HG03039 (cell line): ENCODE results near the gene GALNT16.
"Not testable (repeated sequence)": the region's sequence is repeated elsewhere in the genome, so short reads cannot be mapped to it uniquely, and the experiment has no call there.

Source experiments
- ATAC-seq: cut with Tn5 transposase; IDR thresholded peaks from one replicate; pipeline ENCODE4 v1.9.1; 2021; ENCODE audit warnings: mild to moderate bottlenecking, moderate library complexity; ENCODE audit not compliant: unreplicated experiment

Gene GALNT16

DNA sequence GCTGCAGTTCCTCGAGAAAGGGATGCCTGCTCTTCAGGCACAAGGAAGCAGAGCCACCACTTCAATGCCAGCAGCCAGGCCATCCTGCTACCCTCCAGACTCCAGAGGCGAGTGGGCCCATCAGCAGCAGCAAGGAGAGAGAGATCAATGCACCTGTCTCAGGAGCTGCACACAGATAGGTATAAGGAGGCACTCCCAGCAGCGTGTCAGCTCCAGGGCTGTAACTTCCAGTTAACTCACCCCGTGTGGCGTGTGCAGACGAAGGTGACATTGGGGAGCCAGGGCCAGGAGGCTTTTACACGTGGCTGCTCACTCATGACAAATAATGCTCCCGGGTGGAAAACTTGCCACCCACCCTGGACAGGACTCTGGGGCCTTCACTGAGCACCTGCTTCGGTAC lies 24.2 kb downstream of the GALNT16 start:
- ATAC-seq: no peak

DNA sequence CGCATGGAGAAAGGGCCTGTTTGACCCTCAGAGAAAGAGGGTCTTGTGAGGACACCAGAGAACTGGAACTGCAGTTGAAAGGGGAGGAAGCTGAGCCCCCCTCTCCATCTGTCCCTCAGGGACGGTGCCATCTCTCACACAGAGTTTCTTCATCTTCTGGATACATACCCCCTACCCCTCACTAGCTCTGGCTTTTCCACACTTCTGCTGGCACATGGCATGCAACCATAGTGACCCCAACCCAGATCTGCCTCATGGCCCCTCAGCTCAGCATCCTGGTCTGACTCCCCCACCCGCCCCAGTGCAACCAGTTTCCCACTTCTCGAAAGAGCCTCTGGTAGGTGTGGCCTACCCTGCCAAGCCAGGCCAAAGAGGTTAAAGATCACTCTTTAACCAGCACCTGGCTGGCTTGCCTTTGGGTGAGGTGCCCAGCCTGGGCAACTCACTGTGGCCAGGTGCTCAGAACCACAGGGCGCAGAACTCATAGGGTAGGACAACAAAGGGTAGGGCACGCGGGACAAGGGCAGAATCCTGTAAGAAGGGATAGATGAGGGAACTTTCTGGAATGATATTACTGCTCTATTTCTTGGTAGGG lies 25.8 kb downstream of the GALNT16 start:
- no peak for ATAC-seq

DNA sequence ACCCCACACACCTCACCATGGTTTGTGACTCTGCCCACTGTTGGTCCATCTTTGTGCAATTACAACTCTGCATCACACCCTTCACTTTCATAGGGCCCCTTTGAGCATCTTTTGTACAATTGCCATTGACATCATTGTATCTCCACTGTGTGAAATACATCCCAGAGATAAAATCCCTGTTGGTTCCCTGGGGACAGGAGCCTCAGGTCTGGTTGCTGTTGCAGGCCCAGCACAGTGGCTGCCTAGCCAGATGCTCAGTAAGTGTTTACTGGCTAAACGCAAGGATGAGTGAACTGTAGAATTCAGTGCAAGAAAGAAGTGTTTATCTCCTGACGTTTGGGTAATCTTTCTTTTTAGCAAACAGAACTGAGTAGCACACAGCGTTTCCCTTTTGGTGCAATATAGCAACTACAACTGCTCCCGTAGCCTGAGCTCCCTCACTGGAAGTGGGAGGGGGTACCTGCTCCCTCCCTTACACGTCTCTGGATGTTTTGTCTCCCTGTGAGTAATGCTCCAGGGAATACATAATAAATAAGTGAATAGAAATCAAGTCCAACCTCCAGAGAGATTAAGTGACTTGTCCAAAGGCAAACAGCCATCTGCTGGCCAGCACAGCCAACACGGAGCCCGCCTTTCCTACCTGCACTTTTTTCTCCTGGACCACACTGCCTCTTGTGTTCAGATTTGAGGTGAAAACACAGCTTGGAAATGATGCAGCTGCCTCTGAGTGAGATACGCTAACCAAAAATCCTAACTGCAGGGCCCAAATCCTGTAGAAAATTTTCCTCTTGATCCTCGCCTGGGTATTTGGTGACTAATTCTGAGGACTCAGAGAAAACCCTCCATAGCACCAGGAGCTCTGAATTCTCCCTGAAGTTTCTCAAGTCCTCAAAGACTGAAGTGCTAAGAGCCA lies 27.4 kb downstream of the GALNT16 start:
- ATAC-seq: no peak

DNA sequence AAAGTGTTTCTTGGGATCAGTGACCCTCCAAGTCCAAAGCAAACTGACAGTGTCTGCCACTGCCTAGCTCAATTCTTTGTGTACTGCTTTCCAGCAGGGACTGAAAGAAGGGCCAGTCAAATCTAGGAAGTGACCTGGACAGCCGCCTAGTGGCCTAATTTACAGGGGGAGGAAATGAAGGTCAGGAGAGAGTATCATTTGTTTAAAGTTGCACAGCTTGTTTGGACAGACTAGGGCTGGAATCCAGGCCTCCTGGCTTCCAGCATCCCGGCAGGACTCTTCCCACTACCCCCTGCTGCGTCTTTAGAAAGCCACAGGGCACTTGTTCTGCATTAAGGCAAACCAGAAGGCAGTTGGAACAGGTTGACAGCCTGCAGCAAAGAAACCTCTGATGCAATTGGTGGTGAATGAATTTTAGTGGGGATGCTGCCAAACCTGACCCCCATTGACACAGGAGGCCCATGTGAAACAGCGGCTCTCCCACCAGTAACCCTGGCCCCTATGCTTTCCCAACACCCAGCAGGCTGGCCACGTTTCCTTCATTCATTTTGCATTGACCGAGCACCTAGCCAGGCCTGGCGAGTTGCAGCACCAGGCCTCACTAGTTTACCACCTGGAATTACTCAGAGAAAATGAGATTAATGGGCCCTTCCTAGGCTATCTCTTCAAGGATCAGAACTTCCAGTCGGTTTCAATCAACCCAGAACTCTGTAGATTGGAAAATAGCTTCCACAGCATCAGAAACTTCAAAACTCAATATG lies 28.2 kb downstream of the GALNT16 start:
- ATAC-seq: no peak

DNA sequence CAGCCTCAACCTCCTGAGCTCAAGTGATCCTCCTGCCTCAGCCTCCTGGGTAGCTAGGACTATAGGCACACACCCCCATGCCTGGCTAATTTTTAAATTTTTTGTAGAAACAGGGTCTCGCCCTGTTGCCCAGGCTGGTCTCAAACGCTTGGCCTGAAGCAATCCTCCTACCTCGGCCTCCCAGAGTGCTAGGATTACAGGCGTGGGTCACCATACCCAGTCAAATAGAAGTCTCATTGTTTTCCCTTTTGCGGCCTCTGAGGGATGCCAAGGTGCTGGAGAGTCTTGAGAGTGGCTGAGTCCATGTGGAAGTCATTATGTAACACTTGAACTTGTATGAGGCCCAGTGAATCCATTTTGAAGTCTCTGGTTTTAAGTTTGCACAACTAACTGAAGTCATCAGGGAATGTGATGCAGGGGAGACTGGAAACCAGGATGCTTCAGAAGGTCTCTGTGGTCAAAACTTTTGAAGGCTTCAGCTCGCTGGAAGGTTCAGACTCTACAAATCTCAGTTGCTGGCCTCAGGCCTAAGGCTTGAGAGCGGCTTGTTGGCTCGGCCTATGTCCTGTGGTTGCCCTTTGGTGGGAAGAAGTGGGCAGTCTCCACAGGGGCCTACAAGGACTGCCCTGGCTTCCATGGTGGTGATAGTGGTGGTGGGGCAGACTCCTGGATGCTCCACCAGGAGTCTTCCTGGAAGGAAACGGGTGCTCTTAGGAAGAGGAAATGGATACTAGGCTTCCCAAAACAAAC lies 29.2 kb downstream of the GALNT16 start:
- ATAC-seq: no peak

DNA sequence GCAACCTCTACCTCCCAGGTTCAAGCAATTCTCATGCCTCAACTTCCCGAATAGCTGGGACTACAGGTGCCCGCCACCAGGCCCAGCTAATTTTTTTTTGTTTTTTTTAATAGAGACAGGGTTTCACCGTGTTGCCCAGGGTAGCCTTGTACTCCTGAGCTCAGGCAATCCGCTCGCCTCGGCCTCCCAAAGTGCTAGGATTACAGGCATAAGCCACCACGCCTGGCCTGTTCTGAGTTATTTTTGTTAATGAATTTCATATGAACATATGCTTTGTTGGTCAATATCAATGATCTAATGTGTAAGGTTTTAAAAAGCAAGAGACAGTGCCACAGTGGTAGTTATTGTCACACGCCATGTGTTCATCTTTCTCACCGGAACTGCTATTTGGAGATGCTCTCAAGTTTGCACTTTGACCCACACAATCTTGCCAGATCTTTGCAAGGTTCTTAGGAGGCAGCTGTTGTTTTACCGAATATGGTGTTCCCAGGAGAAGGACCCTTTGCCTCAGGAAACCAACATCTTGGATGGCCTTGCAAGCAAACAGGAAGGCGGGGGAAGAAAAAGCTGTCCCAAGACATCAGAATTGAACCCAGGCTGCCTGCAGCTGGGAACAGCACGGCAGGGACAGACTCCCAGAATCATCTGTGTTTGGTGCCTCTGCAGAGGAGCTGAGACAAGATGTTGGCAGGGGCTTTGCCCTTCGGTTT lies 30.0 kb downstream of the GALNT16 start:
- ATAC-seq: no peak

DNA sequence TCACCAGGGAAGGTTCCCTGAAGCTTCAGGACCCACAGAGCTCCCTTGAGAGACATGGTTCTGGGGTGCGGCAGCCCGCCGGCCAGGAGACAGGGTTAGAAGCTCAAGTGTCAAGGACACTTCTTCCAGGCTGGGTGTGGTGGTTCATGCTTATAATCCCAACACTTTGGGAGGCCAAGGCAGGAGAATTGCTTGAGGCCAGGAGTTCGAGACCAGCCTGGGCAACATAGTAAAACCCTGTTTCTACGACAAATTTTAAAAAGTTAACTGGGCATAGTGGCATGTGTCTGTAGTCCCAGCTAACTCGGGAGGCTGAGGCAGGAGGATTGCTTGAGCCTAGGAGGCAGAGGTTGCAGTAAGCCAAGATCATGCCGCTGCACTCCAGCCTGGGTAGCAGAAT lies 30.9 kb downstream of the GALNT16 start:
- not testable (repeated sequence) for ATAC-seq

DNA sequence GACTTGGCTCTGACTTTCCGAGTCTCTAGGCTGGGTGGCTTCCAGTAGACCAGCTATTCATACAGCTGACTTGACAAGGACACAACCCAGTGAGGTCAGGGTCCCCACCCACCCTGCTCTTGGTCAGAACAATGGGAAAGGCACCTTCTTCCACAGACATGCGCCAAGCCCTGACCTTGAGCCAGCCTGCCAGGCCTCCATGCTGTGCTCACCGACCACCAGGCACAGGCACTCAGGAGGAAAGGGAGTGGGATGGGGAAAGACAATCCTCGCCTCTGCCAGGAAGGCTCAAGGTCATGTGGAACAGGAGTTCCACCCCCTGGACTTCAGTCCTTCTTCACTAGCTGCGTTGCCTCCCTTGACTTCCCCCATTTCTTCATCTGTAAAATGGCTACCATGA lies 31.4 kb downstream of the GALNT16 start:
- no peak for ATAC-seq

DNA sequence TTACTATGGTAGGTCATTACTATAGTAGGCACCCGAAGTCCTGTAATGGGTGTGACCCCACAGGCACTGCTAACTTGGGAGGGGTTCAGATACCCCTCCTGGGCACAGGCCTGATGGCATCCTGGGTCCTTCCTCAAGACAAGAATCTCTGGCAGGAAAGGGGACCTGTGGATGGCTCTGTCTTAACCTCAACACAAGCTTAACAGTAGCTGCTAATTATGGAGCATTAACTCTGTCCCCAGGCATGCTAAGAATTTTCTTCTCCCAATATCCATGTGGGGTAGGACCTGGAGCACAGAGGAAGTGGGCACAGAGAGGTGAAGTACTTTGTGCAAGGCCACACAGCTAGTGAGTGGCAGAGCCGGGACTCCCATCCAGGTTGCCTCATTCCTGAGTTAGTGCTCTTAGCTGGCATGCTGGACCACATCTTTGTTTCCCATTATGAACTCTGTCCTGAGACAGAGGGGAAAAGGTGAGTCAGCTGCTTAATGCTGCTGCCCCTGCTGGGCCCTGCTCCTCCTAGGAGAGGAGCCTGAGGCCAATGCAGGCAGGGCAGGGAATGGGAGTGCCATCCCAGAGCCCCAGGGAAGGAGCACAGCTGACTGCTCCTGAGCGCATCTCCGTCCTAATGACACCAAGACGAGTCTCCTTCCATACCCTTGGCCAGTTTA lies 32.1 kb downstream of the GALNT16 start:
- no peak for ATAC-seq

DNA sequence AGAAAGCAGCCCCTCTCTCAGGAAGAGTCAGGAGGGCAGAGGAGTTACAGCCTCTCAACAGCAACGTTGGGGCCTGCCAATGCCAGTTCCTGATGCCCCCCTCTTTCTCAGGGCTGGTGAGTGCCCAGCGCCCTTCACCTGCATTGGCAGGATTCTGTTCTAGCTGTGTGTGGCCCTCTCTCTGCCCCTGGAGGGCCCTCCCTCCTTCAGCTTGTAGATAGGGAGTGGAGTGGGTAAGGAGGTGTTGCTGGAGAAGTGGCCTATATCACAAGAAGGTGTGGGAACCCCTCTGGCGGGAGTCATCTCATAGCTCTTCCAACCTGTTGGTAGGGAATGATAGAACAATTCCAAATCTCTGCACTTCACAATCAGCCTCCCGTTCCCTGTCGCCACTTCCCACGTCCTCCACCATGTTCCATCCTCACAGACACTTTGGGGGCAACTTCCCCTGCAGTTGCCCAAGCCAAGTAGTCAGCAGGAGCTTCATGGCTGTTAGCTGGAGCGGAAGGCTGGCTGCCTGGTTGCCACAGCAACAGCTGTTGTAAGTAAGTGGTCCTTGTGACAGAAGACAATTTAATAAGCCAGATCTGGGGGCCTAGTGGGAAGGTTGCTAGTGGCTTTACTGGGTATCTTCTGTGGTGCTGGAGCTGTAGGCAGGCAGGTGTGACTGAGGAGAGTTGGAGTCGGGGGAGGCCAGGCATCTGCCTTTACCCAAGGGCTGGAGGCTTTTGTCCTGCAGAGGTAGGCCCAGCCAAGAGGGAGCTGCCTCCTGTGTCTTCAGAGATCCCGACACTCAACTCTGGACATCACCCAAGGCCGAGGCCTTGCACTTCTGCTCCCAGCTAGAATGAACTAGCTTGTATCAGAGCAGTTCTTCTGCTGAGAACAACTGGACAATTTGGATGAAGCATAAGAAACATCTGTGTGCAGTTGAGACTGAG lies 38.4 kb downstream of the GALNT16 start:
- no peak for ATAC-seq

DNA sequence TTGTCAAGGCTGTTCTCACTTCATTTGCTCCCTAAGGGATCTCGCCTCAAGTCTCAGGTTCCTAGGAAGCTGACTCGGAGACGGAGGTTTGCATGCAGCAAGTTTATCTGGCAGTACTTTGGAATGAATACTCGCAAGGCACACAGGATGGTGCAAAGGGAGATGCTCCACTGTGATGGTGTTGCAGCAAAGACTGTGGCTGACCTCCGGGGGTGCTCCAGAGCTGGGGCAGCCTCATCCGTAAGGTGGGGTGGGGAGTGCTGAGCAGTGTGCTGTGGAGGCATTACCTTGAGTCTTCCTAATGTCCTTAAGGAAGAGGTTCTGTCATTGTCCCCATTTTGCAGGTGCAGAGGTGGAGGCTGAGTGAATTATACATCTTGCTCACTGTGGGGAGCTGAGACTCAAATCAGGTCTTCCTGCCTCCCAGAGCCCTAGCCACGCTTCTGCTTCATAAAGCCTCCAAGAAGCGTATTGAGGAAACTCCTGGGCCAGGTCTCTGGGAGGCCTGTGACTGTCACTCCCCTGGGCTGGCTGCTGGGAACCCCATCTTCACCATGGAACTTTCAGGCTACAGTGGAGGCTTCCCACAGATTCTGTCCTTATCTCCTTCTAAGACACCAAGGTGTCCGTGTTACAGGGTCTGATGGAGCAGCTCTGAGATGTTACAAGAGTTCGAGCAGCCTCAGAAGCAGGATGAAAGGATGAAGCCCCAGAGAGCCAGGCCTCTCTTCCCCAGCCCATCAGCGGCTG lies 39.5 kb downstream of the GALNT16 start:
- no peak for ATAC-seq

DNA sequence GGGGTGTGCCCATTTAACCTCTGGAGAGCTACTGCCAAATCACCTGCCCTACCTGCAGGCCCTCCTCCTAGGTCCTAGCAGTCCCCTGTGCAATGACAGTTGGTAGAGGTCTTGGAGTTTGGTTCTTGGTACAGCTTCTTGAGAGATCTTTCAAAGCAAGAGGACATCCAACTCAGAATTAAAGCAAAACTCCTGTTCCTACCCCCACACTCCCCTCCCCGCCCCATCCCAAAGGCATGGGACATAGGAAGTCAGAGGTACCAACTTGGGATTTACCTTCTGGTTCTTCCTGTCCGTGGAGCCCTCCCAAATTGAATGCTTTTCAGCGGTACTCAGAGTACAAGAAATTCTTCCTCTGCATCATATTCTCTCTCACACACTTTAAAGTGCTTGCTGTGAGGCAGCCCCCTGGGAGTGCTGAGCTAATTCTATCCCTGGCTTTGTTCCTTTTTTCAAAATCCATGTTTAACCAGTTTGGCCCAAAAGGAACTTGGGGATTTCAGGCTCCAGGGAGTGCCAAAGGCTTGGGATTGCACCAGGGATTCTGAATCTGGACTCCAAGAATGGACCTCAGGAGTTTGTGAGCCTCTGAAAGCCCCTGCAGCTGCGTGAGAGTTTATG lies 40.8 kb downstream of the GALNT16 start:
- ATAC-seq: no peak

DNA sequence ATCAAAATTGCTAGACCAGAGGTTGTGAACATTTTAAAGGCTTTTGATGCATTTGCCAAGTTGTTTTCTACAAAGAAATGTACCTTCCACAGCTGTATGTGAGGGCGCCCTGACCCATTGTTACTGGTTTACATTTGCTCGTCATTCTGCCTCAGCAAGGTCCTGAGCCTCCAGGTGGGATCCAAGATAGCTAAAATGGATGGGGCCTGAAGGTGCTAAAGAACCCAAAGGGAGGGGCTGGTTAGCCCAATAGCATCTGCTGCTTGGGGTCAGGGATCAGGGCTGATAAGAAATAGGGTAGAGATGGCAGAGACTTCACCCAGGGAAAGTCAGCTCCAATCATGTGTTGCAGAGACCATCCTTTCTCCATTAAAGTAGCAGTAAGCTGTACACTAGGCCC lies 43.1 kb downstream of the GALNT16 start:
- ATAC-seq: no peak

DNA sequence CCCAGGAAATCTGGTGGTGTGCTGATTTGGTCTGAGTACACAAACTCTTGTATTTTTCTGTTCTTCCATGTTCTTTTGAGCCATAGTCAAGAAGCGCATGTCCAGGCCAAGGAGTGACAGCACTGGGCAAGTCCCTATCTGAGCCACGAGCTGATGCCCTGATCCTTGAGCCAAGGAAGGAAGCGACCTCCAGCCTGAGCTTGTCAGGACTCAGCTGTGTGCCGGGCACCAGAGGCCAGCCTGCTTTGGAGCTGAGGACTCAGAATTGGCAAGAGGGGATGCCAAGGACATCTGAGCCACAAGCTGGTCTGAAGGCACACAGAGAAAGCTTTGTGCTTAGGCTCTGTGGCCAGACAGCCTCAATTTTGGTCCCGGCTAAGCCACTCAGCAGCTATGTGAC lies 52.6 kb downstream of the GALNT16 start:
- ATAC-seq: no peak

DNA sequence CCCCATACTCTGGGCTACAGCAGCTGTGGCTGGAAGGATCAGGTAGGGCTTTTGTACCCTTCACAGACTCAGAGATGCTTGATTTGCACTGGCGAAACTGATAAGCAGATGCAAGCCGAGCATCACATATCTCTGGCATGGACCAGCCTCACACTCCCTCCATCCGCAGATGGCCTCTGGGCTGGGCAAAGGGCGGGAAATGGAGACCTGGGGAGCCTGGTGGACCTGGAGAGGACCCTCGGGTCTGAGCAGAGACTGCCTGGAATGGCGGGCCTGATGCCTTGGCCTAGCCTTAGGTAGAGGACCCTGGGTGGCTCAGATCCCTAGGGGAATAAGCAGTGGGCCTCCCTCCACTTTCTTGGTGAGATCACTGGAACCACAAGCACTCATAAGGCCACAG lies 53.2 kb downstream of the GALNT16 start:
- ATAC-seq: no peak

DNA sequence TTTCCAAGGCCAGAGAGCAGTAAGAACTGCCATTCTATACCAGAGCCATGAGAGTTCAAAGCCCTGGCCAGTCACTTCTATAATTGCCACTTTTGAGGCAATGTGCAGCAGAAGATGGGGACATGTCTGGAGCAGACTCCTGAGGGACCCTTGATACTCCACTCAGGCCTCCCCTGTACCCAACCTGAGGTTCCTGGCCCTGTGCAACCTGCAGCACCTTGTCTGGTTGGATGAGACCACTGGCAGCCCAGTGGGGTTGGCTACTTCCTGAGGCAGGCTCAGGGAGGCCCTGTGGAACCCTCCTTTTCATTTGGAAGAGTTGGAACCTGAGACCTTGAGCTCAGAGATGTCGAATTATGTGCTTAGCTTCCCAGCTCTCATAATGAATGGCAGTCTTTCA lies 54.4 kb downstream of the GALNT16 start:
- ATAC-seq: no peak

DNA sequence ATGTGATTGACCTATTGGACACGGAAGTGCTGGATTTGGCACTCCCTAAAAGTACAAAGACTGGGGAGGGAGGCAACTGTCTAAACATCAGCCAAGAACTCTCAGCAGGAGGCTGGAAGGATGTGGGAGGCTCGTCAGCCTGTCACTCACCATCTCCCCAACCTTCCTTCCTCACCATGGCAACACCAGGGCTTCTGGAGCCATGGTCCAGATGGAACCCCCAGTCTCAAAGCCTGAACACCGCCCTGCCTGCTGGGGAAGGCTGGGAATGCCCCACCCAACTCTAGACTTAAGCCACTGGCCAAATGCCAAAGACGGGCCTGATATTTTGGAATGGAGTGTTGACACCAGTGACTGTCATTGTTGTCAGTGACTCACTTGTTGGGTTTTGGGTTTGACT lies 55.3 kb downstream of the GALNT16 start:
- no peak for ATAC-seq
